HepG2 (cell line): ENCODE measurements around the gene TMEM127. TPM values are rescaled to one million over a fixed set of nuclear protein-coding genes. Genes with fewer than 3 reads are reported as not detected.

ENCODE experiments used
- HDAC6 ChIP-seq: fragments of 200-600 bp; sonication (generic); IDR thresholded peaks from 2 replicates; pipeline ENCODE4 v1.7.0; 2017; ENCODE audit warnings: mild to moderate bottlenecking, antibody characterized with exemption, low read length, low read depth
- HNF4A ChIP-seq: sonication (generic); formaldehyde crosslinking; IDR thresholded peaks from 2 replicates; pipeline ENCODE4 v1.4.0; 2020; ENCODE audit warnings: missing genetic modification reagents
- KAT2B ChIP-seq: fragments of 150-350 bp; IDR thresholded peaks from 2 replicates; pipeline ENCODE4 v1.6.1; 2014; ENCODE audit warnings: low read depth, low read length, borderline replicate concordance
- LRRFIP1 ChIP-seq: sonication (generic); formaldehyde crosslinking; conservative IDR thresholded peaks from 2 replicates; pipeline ENCODE4 v1.4.0; 2020; ENCODE audit warnings: missing genetic modification reagents
- MTF2 ChIP-seq: sonication (generic); formaldehyde crosslinking; IDR thresholded peaks from 2 replicates; pipeline ENCODE4 v1.5.0; 2020; ENCODE audit warnings: missing genetic modification reagents, borderline replicate concordance
- MYC ChIP-seq: sonication (generic); formaldehyde crosslinking; IDR thresholded peaks from 2 replicates; pipeline ENCODE4 v1.9.0; 2021; ENCODE audit warnings: missing genetic modification reagents, borderline replicate concordance
- NCOA2 ChIP-seq: sonication (generic); formaldehyde crosslinking; IDR thresholded peaks from 2 replicates; pipeline ENCODE4 v1.8.0; 2022; ENCODE audit warnings: inconsistent platforms
- NFKB2 ChIP-seq: sonication (generic); formaldehyde crosslinking; IDR thresholded peaks from 2 replicates; pipeline ENCODE4 v1.4.0; 2020; ENCODE audit warnings: missing genetic modification reagents, borderline replicate concordance
- NFKBIZ ChIP-seq: IDR thresholded peaks from 2 replicates; pipeline ENCODE4 v1.6.1; 2018; ENCODE audit warnings: missing genetic modification reagents, missing compliant biosample characterization
- PRDM4 ChIP-seq: sonication (generic); formaldehyde crosslinking; IDR thresholded peaks from 2 replicates; pipeline ENCODE4 v1.9.0; 2021; ENCODE audit warnings: missing genetic modification reagents, borderline replicate concordance
- RORA ChIP-seq: sonication (generic); formaldehyde crosslinking; IDR thresholded peaks from 2 replicates; pipeline ENCODE4 v1.5.0; 2020; ENCODE audit warnings: mild to moderate bottlenecking, missing genetic modification reagents, moderate library complexity
- SIX4 ChIP-seq: sonication (generic); formaldehyde crosslinking; IDR thresholded peaks from 2 replicates; pipeline ENCODE4 v1.4.0; 2020; ENCODE audit warnings: missing genetic modification reagents
- SMAD1 ChIP-seq: sonication (generic); formaldehyde crosslinking; IDR thresholded peaks from 2 replicates; pipeline ENCODE4 v1.4.0; 2020; ENCODE audit warnings: missing genetic modification reagents, low read depth, mild to moderate bottlenecking, borderline replicate concordance
- SRF ChIP-seq: IDR thresholded peaks from 2 replicates; pipeline ENCODE4 v1.6.1; 2011; ENCODE audit warnings: mild to moderate bottlenecking, low read depth, low read length, moderate library complexity
- STAT6 ChIP-seq: sonication (generic); formaldehyde crosslinking; IDR thresholded peaks from 2 replicates; pipeline ENCODE4 v1.4.0; 2020; ENCODE audit warnings: missing genetic modification reagents, mild to moderate bottlenecking, borderline replicate concordance
- ZMAT3 ChIP-seq: sonication (generic); formaldehyde crosslinking; conservative IDR thresholded peaks from 2 replicates; pipeline ENCODE4 v1.7.0; 2021; ENCODE audit warnings: missing genetic modification reagents
- ZNF367 ChIP-seq: sonication (generic); formaldehyde crosslinking; IDR thresholded peaks from 2 replicates; pipeline ENCODE4 v1.4.0; 2020; ENCODE audit warnings: missing genetic modification reagents, borderline replicate concordance
- ZNF382 ChIP-seq: sonication (generic); formaldehyde crosslinking; IDR thresholded peaks from 2 replicates; pipeline ENCODE4 v1.5.0; 2020; ENCODE audit warnings: missing genetic modification reagents, mild to moderate bottlenecking, borderline replicate concordance
- ZNF431 ChIP-seq: sonication (generic); formaldehyde crosslinking; IDR thresholded peaks from 2 replicates; pipeline ENCODE4 v1.9.0; 2022; ENCODE audit warnings: missing genetic modification reagents, low read depth, mild to moderate bottlenecking, borderline replicate concordance
- ZNF652 ChIP-seq: IDR thresholded peaks from 2 replicates; pipeline ENCODE4 v1.6.1; 2016; ENCODE audit warnings: low read depth, borderline replicate concordance
- ZNF674 ChIP-seq: sonication (generic); formaldehyde crosslinking; IDR thresholded peaks from 2 replicates; pipeline ENCODE4 v1.5.0; 2020; ENCODE audit warnings: low read depth, mild to moderate bottlenecking, missing genetic modification reagents
- ZSCAN22 ChIP-seq: sonication (generic); formaldehyde crosslinking; IDR thresholded peaks from 2 replicates; pipeline ENCODE4 v1.4.0; 2020; ENCODE audit warnings: mild to moderate bottlenecking, missing genetic modification reagents
- polyA plus RNA-seq, 8 experiments: library from polyadenylated mRNA; depleted of rRNA in 3 of 8; stranded (reverse) in 7 of 8; unstranded in 1 of 8; fragments of >200 nt; fragmentation: Illumina TruSeq in 4 of 8; extraction: Trizol in 4 of 8; gene quantifications; 2 replicates each; pipeline versions ENCODE4 v1.2.1 to v1.2.3, GENCODE V29; 2011 to 2016; ENCODE audit warnings: low read depth in 4 of 8, missing spikeins in 1 of 8, mixed read lengths in 1 of 8; ENCODE audit not compliant: insufficient read depth in 1 of 8
- total RNA-seq, 5 experiments: library from RNA; depleted of rRNA; stranded (reverse); fragments of >200 nt; fragmentation: Illumina TruSeq; extraction: Trizol; gene quantifications; 2 replicates each; pipeline ENCODE4 v1.2.3, GENCODE V29; 2016; ENCODE audit warnings: low read depth in 1 of 5

The TMEM127 gene
- total and polyA plus RNA-seq, 2 of the 13 experiments (the other 11 are each of a cell fraction or from before 2014, with no cell fraction given): 21.5 to 33.9 TPM

GRCh38 chr2:96305091-96305978 is 39.5 kb upstream of the TMEM127 start, which contains the start of gene SNRNP200 (continued):
- TF ChIP-seq ZNF367 (CRISPR knock-in tag) (peak; percentile 90; the same call in 1 of the 2 replicates), ZNF431 (CRISPR knock-in tag) (no peak), SIX4 (CRISPR knock-in tag) (no peak; the same call in 1 of the 2 replicates), RORA (CRISPR knock-in tag) (no peak), ZNF652 (CRISPR knock-in tag) (no peak), HDAC6 (no peak), ZSCAN22 (CRISPR knock-in tag) (peak; percentile 84; the same call in 1 of the 2 replicates), ZMAT3 (CRISPR knock-in tag) (peak; percentile 84; the same call in 1 of the 2 replicates), HNF4A (CRISPR knock-in tag) (peak; percentile 68), KAT2B (no peak), ZNF674 (CRISPR knock-in tag) (no peak), NCOA2 (CRISPR knock-in tag) (peak; percentile 55), NFKBIZ (CRISPR knock-in tag) (peak; percentile 40; the same call in 1 of the 2 replicates), MYC (peak; percentile 98), ZNF382 (CRISPR knock-in tag) (no peak), NFKB2 (CRISPR knock-in tag) (peak; percentile 99), SMAD1 (CRISPR knock-in tag) (0 out of 2 replicates have a peak, but pooled peaks have one; percentile 32), PRDM4 (CRISPR knock-in tag) (no peak; the same call in 1 of the 2 replicates), STAT6 (CRISPR knock-in tag) (peak; percentile 78; the same call in 1 of the 2 replicates), LRRFIP1 (no peak), SRF (0 out of 2 replicates have a peak, but pooled peaks have one; percentile 28), MTF2 (CRISPR knock-in tag) (no peak)
